Mesenchymal stem cell (in vitro differentiated cells and primary cell): ENCODE results near the gene SP110. TPM values are rescaled to one million over a fixed set of nuclear protein-coding genes. Genes with fewer than 3 reads are reported as not detected.
A peak's percentile ranks its signal among the peaks of the same experiment; 100 is the strongest.

Source experiments
- DNase-seq: peaks from one replicate; pipeline ENCODE4 v3.0.0-alpha.2; 2013
- H2AFZ ChIP-seq: one replicate; pipeline ENCODE4 v1.6.1; 2013; ENCODE audit warnings: low read depth, mild to moderate bottlenecking, control low read depth, inconsistent platforms, low read length, moderate library complexity
- H2AK5ac ChIP-seq: 2 replicates; pipeline ENCODE4 v1.6.1; 2013; ENCODE audit warnings: low read length, moderate library complexity, mild to moderate bottlenecking, inconsistent platforms; ENCODE audit not compliant: severe bottlenecking
- H2BK120ac ChIP-seq: one replicate; pipeline ENCODE4 v1.6.1; 2013; ENCODE audit warnings: low read depth, mild to moderate bottlenecking, inconsistent platforms, low read length, moderate library complexity
- H2BK12ac ChIP-seq, 2 experiments: one replicate each; pipeline ENCODE4 v1.6.1; 2013; ENCODE audit warnings: inconsistent platforms in 2 of 2, low read length in 2 of 2, mild to moderate bottlenecking in 2 of 2, moderate library complexity in 2 of 2, control low read depth in 1 of 2
- H2BK15ac ChIP-seq: one replicate; pipeline ENCODE4 v1.6.1; 2013; ENCODE audit warnings: mild to moderate bottlenecking, low read depth, inconsistent platforms; ENCODE audit not compliant: poor library complexity, severe bottlenecking
- H2BK5ac ChIP-seq: 2 replicates; pipeline ENCODE4 v1.6.1; 2013; ENCODE audit warnings: low read depth, mild to moderate bottlenecking, low read length, control low read depth, inconsistent platforms; ENCODE audit not compliant: poor library complexity, severe bottlenecking
- H3K14ac ChIP-seq, 2 experiments: one replicate each; pipeline ENCODE4 v1.6.1; 2013; ENCODE audit warnings: inconsistent platforms in 2 of 2, low read length in 2 of 2, control low read depth in 1 of 2, mild to moderate bottlenecking in 1 of 2, moderate library complexity in 1 of 2
- H3K18ac ChIP-seq, 2 experiments: one replicate each; pipeline ENCODE4 v1.6.1; 2013; ENCODE audit warnings: inconsistent platforms in 2 of 2, low read length in 2 of 2, control low read depth in 1 of 2, low read depth in 1 of 2, mild to moderate bottlenecking in 1 of 2
- H3K23ac ChIP-seq, 2 experiments: one replicate each; pipeline ENCODE4 v1.6.1; 2013; ENCODE audit warnings: inconsistent platforms in 2 of 2, low read length in 2 of 2, mild to moderate bottlenecking in 2 of 2, moderate library complexity in 2 of 2, control low read depth in 1 of 2
- H3K27ac ChIP-seq: 2 replicates; pipeline ENCODE4 v1.5.1; 2013; ENCODE audit warnings: mild to moderate bottlenecking, moderate library complexity, low read length, control low read depth, inconsistent platforms; ENCODE audit not compliant: poor library complexity, severe bottlenecking
- H3K27me3 ChIP-seq, 2 experiments: 2 replicates each; pipeline versions ENCODE4 v1.6.1 to v1.7.0; 2013; ENCODE audit warnings: low read length in 2 of 2, mild to moderate bottlenecking in 2 of 2, moderate library complexity in 2 of 2, control low read depth in 1 of 2, inconsistent platforms in 1 of 2; ENCODE audit not compliant: control insufficient read depth in 1 of 2, insufficient read depth in 1 of 2
- H3K36me3 ChIP-seq, 2 experiments: 2 replicates each; pipeline versions ENCODE4 v1.6.1 to v1.7.0; 2013; ENCODE audit warnings: low read length in 2 of 2, control low read depth in 1 of 2, inconsistent platforms in 1 of 2, low read depth in 1 of 2, mild to moderate bottlenecking in 1 of 2; ENCODE audit not compliant: insufficient read depth in 2 of 2, control insufficient read depth in 1 of 2
- H3K4ac ChIP-seq, 2 experiments: one replicate each; pipeline ENCODE4 v1.6.1; 2013; ENCODE audit warnings: inconsistent platforms in 2 of 2, low read length in 2 of 2, mild to moderate bottlenecking in 2 of 2, moderate library complexity in 2 of 2, control low read depth in 1 of 2, low read depth in 1 of 2
- H3K4me1 ChIP-seq: 2 replicates; pipeline ENCODE4 v1.6.1; 2013; ENCODE audit warnings: low read depth, low read length, control low read depth; ENCODE audit not compliant: control insufficient read depth, insufficient read depth
- H3K4me2 ChIP-seq: 2 replicates; pipeline ENCODE4 v1.6.1; 2013; ENCODE audit warnings: low read length, mild to moderate bottlenecking, inconsistent platforms; ENCODE audit not compliant: poor library complexity, severe bottlenecking
- H3K4me3 ChIP-seq, 2 experiments: 2 replicates each; pipeline versions ENCODE4 v1.5.1 to v1.7.0; 2013; ENCODE audit warnings: low read length in 2 of 2, mild to moderate bottlenecking in 2 of 2, control low read depth in 1 of 2, low read depth in 1 of 2; ENCODE audit not compliant: insufficient read depth in 1 of 2
- H3K79me1 ChIP-seq: replicated peaks from 2 replicates; pipeline ENCODE4 v1.6.1; 2013; ENCODE audit warnings: mild to moderate bottlenecking, control low read depth, low read length, inconsistent platforms; ENCODE audit not compliant: poor library complexity, severe bottlenecking
- H3K9ac ChIP-seq: 2 replicates; pipeline ENCODE4 v1.7.0; 2013; ENCODE audit warnings: mild to moderate bottlenecking, low read length, moderate library complexity
- H3K9me3 ChIP-seq: 2 replicates; pipeline ENCODE4 v1.7.0; 2013; ENCODE audit warnings: mild to moderate bottlenecking, low read length; ENCODE audit not compliant: control insufficient read depth
- H4K8ac ChIP-seq: one replicate; pipeline ENCODE4 v1.6.1; 2013; ENCODE audit warnings: inconsistent platforms, mild to moderate bottlenecking, low read length, moderate library complexity
- H4K91ac ChIP-seq: one replicate; pipeline ENCODE4 v1.6.1; 2013; ENCODE audit warnings: mild to moderate bottlenecking, low read length, inconsistent platforms
- WGBS: methylation state at CpG from one replicate; pipeline ENCODE4 v1.1.7; 2013; ENCODE audit warnings: mixed read lengths; 5-methylcytosine and 5-hydroxymethylcytosine counted together
- polyA plus RNA-seq, 2 experiments: library from polyadenylated mRNA; stranded (reverse); fragments of 200-250 nt; gene quantifications; one replicate each; pipeline ENCODE4 v1.2.3, GENCODE V29; 2013

Gene SP110
- 33.3 TPM for polyA plus RNA-seq (2013, experiment 1 of 2)
- 32.2 TPM for polyA plus RNA-seq (2013, experiment 2 of 2)

GRCh38 chr2:230219419-230220331 lies at the start of gene SP110:
SP110 (minus strand) TSS chr2:230219984; CDS start chr2:230216927, 3,057 bp downstream.
- peaks cover 5% of the 10 kb centered on the region for H3K4me1 ChIP-seq
- peak within 1 kb of the TSS in 1 of 2 experiments; percentile 58 for H2BK12ac ChIP-seq
- H3K4me3 ChIP-seq = peak within 1 kb of the TSS; percentile 56 to 87
- peak within 1 kb of the TSS; percentile 57 for H4K91ac ChIP-seq
- no peaks in the 10 kb centered on the region for H3K9me3 ChIP-seq
- H2BK120ac ChIP-seq = peak within 1 kb of the TSS; percentile 54
- H3K23ac ChIP-seq = no peak within 1 kb of the TSS
- peak within 1 kb of the TSS; percentile 68 for H2AK5ac ChIP-seq
- peak within 1 kb of the TSS in 1 of 2 experiments; percentile 86 for H3K4ac ChIP-seq
- WGBS = 21% methylated on average over 14 of the region's 19 CpGs
- peaks cover 5% of the 10 kb centered on the region for H3K79me1 ChIP-seq
- H3K9ac ChIP-seq = peak within 1 kb of the TSS; percentile 92
- H2BK5ac ChIP-seq = no peak within 1 kb of the TSS
- H3K14ac ChIP-seq = no peak within 1 kb of the TSS
- peak within 1 kb of the TSS; percentile 71 for H3K27ac ChIP-seq
- peaks cover 4 to 21% of the 10 kb centered on the region in 2 experiments for H3K36me3 ChIP-seq
- peak within 1 kb of the TSS; percentile 75 for H3K4me2 ChIP-seq
- H2AFZ ChIP-seq = no peak within 1 kb of the TSS
- H2BK15ac ChIP-seq = peak within 1 kb of the TSS; percentile 74
- DNase-seq = peak; percentile 86
- no peaks in the 10 kb centered on the region for H3K27me3 ChIP-seq
- peak within 1 kb of the TSS; percentile 90 for H4K8ac ChIP-seq
- peak within 1 kb of the TSS; percentile 76 to 97 for H3K18ac ChIP-seq

DNA sequence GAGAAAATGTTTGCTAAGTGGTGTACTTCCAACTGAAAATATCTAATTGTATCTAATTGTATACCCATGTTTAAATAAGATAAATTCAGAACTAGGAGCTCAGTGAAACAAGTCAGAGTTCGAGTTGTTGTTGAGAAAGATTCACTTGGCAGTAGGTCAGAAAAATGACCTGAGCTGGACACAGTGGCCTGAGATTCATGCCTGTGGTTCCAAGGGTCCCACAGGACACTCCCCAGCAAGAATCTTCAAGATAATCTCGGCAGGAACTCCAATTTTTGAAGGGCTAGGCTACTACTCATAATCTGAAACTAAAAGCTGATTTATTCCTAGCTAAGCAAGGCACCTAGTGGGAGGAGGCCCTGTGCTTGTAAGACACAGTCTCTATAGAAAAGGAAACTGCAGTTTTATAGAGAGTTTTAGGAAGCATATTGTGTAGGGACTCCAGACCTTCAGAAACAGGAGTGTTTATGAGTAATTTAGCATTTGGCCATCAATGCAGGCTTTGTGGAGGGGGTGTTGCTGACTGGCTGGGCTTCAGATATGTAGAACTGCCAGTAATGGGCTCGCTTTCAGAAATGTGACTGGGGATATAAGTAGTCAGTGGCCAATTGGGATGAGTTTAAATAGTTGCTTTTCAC lies 48.9 kb upstream of the SP110 start:
- 63% methylated on average over 2 of the region's 3 CpGs for WGBS
- no peaks in the 10 kb centered on the region for H3K27me3 ChIP-seq
- H4K8ac ChIP-seq = no peak overlapping the region

GRCh38 chr2:230267556-230267955 lies 47.8 kb upstream of the SP110 start:
- Histone ChIP-seq H3K4me3 (no peak overlapping the region), H3K9ac (no peak overlapping the region)

More for the DNA sequence above, 48.9 kb upstream of the SP110 start:
- no peak overlapping the region for H3K27ac ChIP-seq
- H3K9ac ChIP-seq = peak overlapping the region; percentile 24
- no peaks in the 10 kb centered on the region for H3K9me3 ChIP-seq
- no peak overlapping the region for H2BK5ac ChIP-seq
- no peak overlapping the region for H2BK120ac ChIP-seq
- H3K4ac ChIP-seq = no peak overlapping the region
- H3K4me3 ChIP-seq = peak overlapping the region in 1 of 2 experiments; percentile 12
- no peak overlapping the region for H3K4me2 ChIP-seq
- H2BK15ac ChIP-seq = no peak overlapping the region
- no peak overlapping the region for H2BK12ac ChIP-seq
- H3K36me3 ChIP-seq = no peaks in the 10 kb centered on the region
- H3K79me1 ChIP-seq = no peaks in the 10 kb centered on the region
- H3K4me1 ChIP-seq = no peaks in the 10 kb centered on the region
- no peak overlapping the region for H2AFZ ChIP-seq
- H3K23ac ChIP-seq = no peak overlapping the region
- no peak overlapping the region for H3K14ac ChIP-seq
- H2AK5ac ChIP-seq = no peak overlapping the region
- peak; percentile 1 for DNase-seq
- no peak overlapping the region for H4K91ac ChIP-seq
- no peak overlapping the region for H3K18ac ChIP-seq

GRCh38 chr2:230267059-230267458 lies 47.3 kb upstream of the SP110 start:
- no peak overlapping the region for H3K27ac ChIP-seq
- H3K4me3 ChIP-seq = no peak overlapping the region

More at GRCh38 chr2:230267556-230267955, 47.8 kb upstream of the SP110 start:
- no peak overlapping the region for H3K14ac ChIP-seq
- H3K4me1 ChIP-seq = no peaks in the 10 kb centered on the region
- H2AK5ac ChIP-seq = no peak overlapping the region
- no peak overlapping the region for H2BK15ac ChIP-seq
- no peak overlapping the region for H2BK120ac ChIP-seq
- H3K4ac ChIP-seq = no peak overlapping the region
- 89% methylated on average over 3 of the region's 3 CpGs for WGBS
- H3K18ac ChIP-seq = no peak overlapping the region
- H3K9me3 ChIP-seq = no peaks in the 10 kb centered on the region
- no peak overlapping the region for H2BK12ac ChIP-seq
- no peak overlapping the region for H4K91ac ChIP-seq
- H3K79me1 ChIP-seq = no peaks in the 10 kb centered on the region
- H2AFZ ChIP-seq = no peak overlapping the region
- no peak for DNase-seq
- H3K27me3 ChIP-seq = no peaks in the 10 kb centered on the region
- no peak overlapping the region for H3K23ac ChIP-seq
- no peak overlapping the region for H3K27ac ChIP-seq
- no peak overlapping the region for H4K8ac ChIP-seq
- no peak overlapping the region for H3K4me2 ChIP-seq
- no peaks in the 10 kb centered on the region for H3K36me3 ChIP-seq
- no peak overlapping the region for H2BK5ac ChIP-seq

More at GRCh38 chr2:230267059-230267458, 47.3 kb upstream of the SP110 start:
- H3K23ac ChIP-seq = no peak overlapping the region
- no peak overlapping the region for H4K8ac ChIP-seq
- H2BK5ac ChIP-seq = no peak overlapping the region
- H2AFZ ChIP-seq = no peak overlapping the region
- no peaks in the 10 kb centered on the region for H3K36me3 ChIP-seq
- H3K9ac ChIP-seq = no peak overlapping the region
- no peak overlapping the region for H3K4ac ChIP-seq
- no CpG with 5 or more reads among the region's 1 CpG for WGBS
- H3K14ac ChIP-seq = no peak overlapping the region
- H4K91ac ChIP-seq = no peak overlapping the region
- H2BK15ac ChIP-seq = no peak overlapping the region
- no peaks in the 10 kb centered on the region for H3K79me1 ChIP-seq
- no peak overlapping the region for H2BK120ac ChIP-seq
- no peak overlapping the region for H3K18ac ChIP-seq
- no peak overlapping the region for H2AK5ac ChIP-seq
- H3K4me1 ChIP-seq = no peaks in the 10 kb centered on the region
- no peaks in the 10 kb centered on the region for H3K9me3 ChIP-seq
- DNase-seq = no peak
- no peaks in the 10 kb centered on the region for H3K27me3 ChIP-seq
- no peak overlapping the region for H3K4me2 ChIP-seq
- H2BK12ac ChIP-seq = no peak overlapping the region
